Liver (tissue), 9 donors: ENCODE results near the gene RIC8B. TPM values are rescaled to one million over a fixed set of nuclear protein-coding genes. Genes with fewer than 3 reads are reported as not detected.

Experiments used
- DNase-seq: peaks from one replicate; pipeline ENCODE4 v3.0.0-alpha.2; 2017; ENCODE audit warnings: low spot score
- H3K27ac ChIP-seq, 2 donors: one replicate each; pipeline ENCODE4 v1.7.0; 2013; ENCODE audit warnings: inconsistent platforms in 2 of 2, low read length in 2 of 2, control low read depth in 1 of 2, low read depth in 1 of 2, mild to moderate bottlenecking in 1 of 2
- H3K27me3 ChIP-seq, 4 donors: one replicate each; pipeline versions ENCODE4 v1.6.1 to v1.7.0; 2013; ENCODE audit warnings: low read length in 3 of 4, inconsistent platforms in 1 of 4, mild to moderate bottlenecking in 1 of 4, moderate library complexity in 1 of 4; ENCODE audit not compliant: control insufficient read depth in 4 of 4, insufficient read depth in 4 of 4
- H3K36me3 ChIP-seq, 4 donors: one replicate each; pipeline versions ENCODE4 v1.6.1 to v1.7.0; 2013; ENCODE audit warnings: low read length in 3 of 4, mild to moderate bottlenecking in 3 of 4, low read depth in 1 of 4, moderate library complexity in 1 of 4; ENCODE audit not compliant: control insufficient read depth in 4 of 4, insufficient read depth in 3 of 4
- H3K4me1 ChIP-seq, 4 donors: one replicate each; pipeline versions ENCODE4 v1.6.1 to v1.7.0; 2013; ENCODE audit warnings: low read length in 3 of 4, mild to moderate bottlenecking in 3 of 4, moderate library complexity in 1 of 4; ENCODE audit not compliant: control insufficient read depth in 4 of 4, insufficient read depth in 4 of 4
- H3K4me3 ChIP-seq, 3 donors: one replicate each; pipeline versions ENCODE4 v1.6.1 to v1.7.0; 2013; ENCODE audit warnings: low read length in 3 of 3, control low read depth in 1 of 3, low read depth in 1 of 3, mild to moderate bottlenecking in 1 of 3
- H3K9ac ChIP-seq, 2 donors: one replicate each; pipeline ENCODE4 v1.7.0; 2013; ENCODE audit warnings: low read length in 2 of 2, mild to moderate bottlenecking in 2 of 2, moderate library complexity in 2 of 2, control low read depth in 1 of 2, low read depth in 1 of 2
- H3K9me3 ChIP-seq, 4 donors: one replicate each; pipeline versions ENCODE4 v1.6.1 to v1.7.0; 2013; ENCODE audit warnings: low read length in 3 of 4; ENCODE audit not compliant: control insufficient read depth in 4 of 4
- ATF3 ChIP-seq: IDR thresholded peaks from 2 replicates; pipeline ENCODE4 v1.6.1; 2016; ENCODE audit warnings: antibody characterized with exemption
- CTCF ChIP-seq: fragments of 150-350 bp; IDR thresholded peaks from 2 replicates; pipeline ENCODE4 v1.5.1; 2017; ENCODE audit warnings: improper control_type of control experiment, low read depth, low read length; ENCODE audit not compliant: missing input control
- EGR1 ChIP-seq, 2 donors: IDR thresholded peaks; 2 replicates each; pipeline ENCODE4 v1.6.1; 2016 to 2018; ENCODE audit warnings: antibody characterized with exemption in 2 of 2, low read depth in 2 of 2
- FOXA1 ChIP-seq: IDR thresholded peaks from 2 replicates; pipeline ENCODE4 v1.6.1; 2016; ENCODE audit warnings: antibody characterized with exemption
- FOXA2 ChIP-seq: IDR thresholded peaks from 2 replicates; pipeline ENCODE4 v1.6.1; 2016; ENCODE audit warnings: antibody characterized with exemption
- GABPA ChIP-seq, 2 donors: IDR thresholded peaks in 1 of 2; conservative IDR thresholded peaks in 1 of 2; 2 replicates each; pipeline ENCODE4 v1.6.1; 2016; ENCODE audit warnings: antibody characterized with exemption in 2 of 2, mild to moderate bottlenecking in 1 of 2, moderate library complexity in 1 of 2
- HNF4A ChIP-seq, 2 donors: conservative IDR thresholded peaks; 2 replicates each; pipeline ENCODE4 v1.6.1; 2016; ENCODE audit warnings: antibody characterized with exemption in 2 of 2, mild to moderate bottlenecking in 2 of 2
- HNF4G ChIP-seq: IDR thresholded peaks from 2 replicates; pipeline ENCODE4 v1.6.1; 2016; ENCODE audit warnings: antibody characterized with exemption
- JUND ChIP-seq, 2 donors: IDR thresholded peaks; 2 replicates each; pipeline ENCODE4 v1.6.1; 2016; ENCODE audit warnings: antibody characterized with exemption in 2 of 2
- MAX ChIP-seq: IDR thresholded peaks from 2 replicates; pipeline ENCODE4 v1.6.1; 2016; ENCODE audit warnings: antibody characterized with exemption
- NR2F2 ChIP-seq: IDR thresholded peaks from 2 replicates; pipeline ENCODE4 v1.6.1; 2016; ENCODE audit warnings: antibody characterized with exemption
- RAD21 ChIP-seq, 2 donors: IDR thresholded peaks; 2 replicates each; pipeline ENCODE4 v1.6.1; 2016; ENCODE audit warnings: antibody characterized with exemption in 2 of 2, mild to moderate bottlenecking in 2 of 2
- RXRA ChIP-seq, 2 donors: IDR thresholded peaks; 2 replicates each; pipeline ENCODE4 v1.6.1; 2017 to 2018; ENCODE audit warnings: antibody characterized with exemption in 2 of 2, mild to moderate bottlenecking in 1 of 2
- TAF1 ChIP-seq: conservative IDR thresholded peaks from 2 replicates; pipeline ENCODE4 v1.6.1; 2016; ENCODE audit warnings: antibody characterized with exemption, mild to moderate bottlenecking
- YY1 ChIP-seq: IDR thresholded peaks from 2 replicates; pipeline ENCODE4 v1.6.1; 2016; ENCODE audit warnings: antibody characterized with exemption, mild to moderate bottlenecking
- ZBTB33 ChIP-seq: IDR thresholded peaks from 2 replicates; pipeline ENCODE4 v1.6.1; 2016; ENCODE audit warnings: antibody characterized with exemption
- WGBS: extraction: QIAGEN DNeasy Blood & Tissue Kit; methylation state at CpG from one replicate; pipeline ENCODE4 v1.1.7; 2013; 5-methylcytosine and 5-hydroxymethylcytosine counted together
- polyA plus RNA-seq, 2 donors: library from polyadenylated mRNA; stranded (reverse) in 1 of 2; unstranded in 1 of 2; fragments of 200-250 nt in 1 of 2; fragments of >200 nt in 1 of 2; fragmentation: Nextera tagmentation in 1 of 2; extraction: Ambion mirVana in 1 of 2; gene quantifications; one replicate each; pipeline versions ENCODE4 v1.2.1 to v1.2.3, GENCODE V29; 2013 to 2015
- total RNA-seq, 2 donors: library from RNA; depleted of rRNA; stranded (reverse); fragments of >200 nt; gene quantifications; one replicate each; pipeline ENCODE4 v1.2.3, GENCODE V29; 2014
- TF ChIP-seq, protein P1 (sequence below): IDR thresholded peaks from 2 replicates; pipeline ENCODE4 v1.6.1; 2016; ENCODE audit warnings: antibody characterized with exemption, mild to moderate bottlenecking
- donor health status: healthy.
- donor health status: healthy.
- donor health status: healthy.
- donor health status: healthy.
- donor health status: healthy.

Gene RIC8B
- total and polyA plus RNA-seq, 4 donors = 2.7 to 15.1 (median 4.2) TPM

DNA sequence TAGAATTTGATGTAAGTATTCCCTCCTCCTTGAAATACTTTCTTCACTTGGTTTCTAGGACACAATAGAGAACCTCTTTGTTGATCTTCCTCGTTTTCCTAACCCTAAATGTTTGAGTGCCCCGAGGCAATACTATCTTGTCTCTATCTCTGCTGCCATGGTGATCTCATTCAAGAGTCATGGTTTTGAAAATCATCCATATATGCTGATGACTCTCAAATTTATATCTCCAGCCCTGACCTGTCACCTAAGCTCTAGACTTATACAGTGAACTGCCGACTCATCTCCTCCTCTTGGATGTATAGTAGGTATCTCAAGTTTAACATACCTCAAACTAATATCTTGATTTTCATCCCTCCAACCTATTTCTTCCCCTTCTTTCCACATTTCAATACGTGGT lies 71.4 kb downstream of the RIC8B start (continued):
- no peak for TF ChIP-seq GABPA (IDR thresholded peaks at IDR 0.05 in 1 of 2, conservative IDR thresholded peaks at IDR 0.05 in 1 of 2)
- no peak for TF ChIP-seq EGR1 (IDR thresholded peaks at IDR 0.05; ENCODE audit: low read depth in 2 of 2)
- TF ChIP-seq RXRA (IDR thresholded peaks at IDR 0.05) = no peak
- no peak for TF ChIP-seq JUND (IDR thresholded peaks at IDR 0.05)
- TF ChIP-seq MAX = no peak

DNA sequence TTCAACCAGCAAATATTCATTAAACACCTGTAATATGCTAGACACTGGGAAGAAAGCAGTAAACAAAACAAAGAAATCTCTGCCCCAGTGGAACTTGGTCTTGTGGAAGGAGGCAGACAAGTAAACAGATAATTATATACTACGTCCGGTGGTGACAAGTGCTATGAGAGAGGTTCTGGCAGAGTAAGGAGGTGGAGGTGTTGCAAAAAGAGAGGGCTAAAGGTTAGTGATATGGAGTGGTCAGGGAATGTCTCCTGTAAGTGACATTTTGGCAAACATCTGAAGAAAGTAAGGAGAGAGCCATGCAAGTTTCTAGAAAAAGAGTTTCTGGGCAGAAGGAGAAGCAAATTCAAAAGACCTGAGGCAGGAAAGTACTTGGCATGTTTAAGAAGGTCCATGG lies 73.4 kb downstream of the RIC8B start:
- TF ChIP-seq ATF3 (no peak), HNF4G (no peak), GABPA (IDR thresholded peaks at IDR 0.05 in 1 of 2, conservative IDR thresholded peaks at IDR 0.05 in 1 of 2) (no peak), YY1 (no peak), CTCF (no peak), EGR1 (IDR thresholded peaks at IDR 0.05; ENCODE audit: low read depth in 2 of 2) (no peak), FOXA2 (no peak), MAX (no peak), TAF1 (no peak), JUND (IDR thresholded peaks at IDR 0.05) (no peak), NR2F2 (no peak)
- TF ChIP-seq, protein P1, sequence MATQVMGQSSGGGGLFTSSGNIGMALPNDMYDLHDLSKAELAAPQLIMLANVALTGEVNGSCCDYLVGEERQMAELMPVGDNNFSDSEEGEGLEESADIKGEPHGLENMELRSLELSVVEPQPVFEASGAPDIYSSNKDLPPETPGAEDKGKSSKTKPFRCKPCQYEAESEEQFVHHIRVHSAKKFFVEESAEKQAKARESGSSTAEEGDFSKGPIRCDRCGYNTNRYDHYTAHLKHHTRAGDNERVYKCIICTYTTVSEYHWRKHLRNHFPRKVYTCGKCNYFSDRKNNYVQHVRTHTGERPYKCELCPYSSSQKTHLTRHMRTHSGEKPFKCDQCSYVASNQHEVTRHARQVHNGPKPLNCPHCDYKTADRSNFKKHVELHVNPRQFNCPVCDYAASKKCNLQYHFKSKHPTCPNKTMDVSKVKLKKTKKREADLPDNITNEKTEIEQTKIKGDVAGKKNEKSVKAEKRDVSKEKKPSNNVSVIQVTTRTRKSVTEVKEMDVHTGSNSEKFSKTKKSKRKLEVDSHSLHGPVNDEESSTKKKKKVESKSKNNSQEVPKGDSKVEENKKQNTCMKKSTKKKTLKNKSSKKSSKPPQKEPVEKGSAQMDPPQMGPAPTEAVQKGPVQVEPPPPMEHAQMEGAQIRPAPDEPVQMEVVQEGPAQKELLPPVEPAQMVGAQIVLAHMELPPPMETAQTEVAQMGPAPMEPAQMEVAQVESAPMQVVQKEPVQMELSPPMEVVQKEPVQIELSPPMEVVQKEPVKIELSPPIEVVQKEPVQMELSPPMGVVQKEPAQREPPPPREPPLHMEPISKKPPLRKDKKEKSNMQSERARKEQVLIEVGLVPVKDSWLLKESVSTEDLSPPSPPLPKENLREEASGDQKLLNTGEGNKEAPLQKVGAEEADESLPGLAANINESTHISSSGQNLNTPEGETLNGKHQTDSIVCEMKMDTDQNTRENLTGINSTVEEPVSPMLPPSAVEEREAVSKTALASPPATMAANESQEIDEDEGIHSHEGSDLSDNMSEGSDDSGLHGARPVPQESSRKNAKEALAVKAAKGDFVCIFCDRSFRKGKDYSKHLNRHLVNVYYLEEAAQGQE = no peak
- Histone ChIP-seq H3K27ac (no peak overlapping the region), H3K9ac (no peak overlapping the region), H3K4me1 (no peaks in the 10 kb centered on the region), H3K4me3 (no peak overlapping the region), H3K27me3 (no peaks in the 10 kb centered on the region), H3K36me3 (peaks cover 1 to 24% (median 14%) of the 10 kb centered on the region in 4 donors), H3K9me3 (no peaks in the 10 kb centered on the region)
- DNase-seq = no peak
- 46% methylated on average over 2 of the region's 2 CpGs for WGBS

- 95% methylated on average over 5 of the region's 5 CpGs for WGBS
- peaks cover 1 to 8% (median 7%) of the 10 kb centered on the region in 4 donors for H3K36me3 ChIP-seq
- DNase-seq = no peak
- no peaks in the 10 kb centered on the region for H3K27me3 ChIP-seq
- TF ChIP-seq HNF4A (conservative IDR thresholded peaks at IDR 0.05) (no peak), NR2F2 (no peak), RXRA (IDR thresholded peaks at IDR 0.05) (no peak), ZBTB33 (no peak), YY1 (no peak), FOXA2 (no peak), FOXA1 (no peak), TAF1 (no peak), RAD21 (IDR thresholded peaks at IDR 0.05) (no peak), JUND (IDR thresholded peaks at IDR 0.05) (no peak), EGR1 (IDR thresholded peaks at IDR 0.05; ENCODE audit: low read depth in 2 of 2) (no peak), ATF3 (no peak)
- TF ChIP-seq, protein P1 = no peak
- no peaks in the 10 kb centered on the region for H3K9me3 ChIP-seq
- H3K27ac ChIP-seq = no peak overlapping the region
- H3K4me1 ChIP-seq = peaks cover 2 to 11% (median 5%) of the 10 kb centered on the region in 4 donors
- no peak overlapping the region for H3K4me3 ChIP-seq
- no peak overlapping the region for H3K9ac ChIP-seq
Measured at GRCh38 chr12:106851306-106851705, 76.8 kb downstream of the RIC8B start.
